PFSK-1 (cell line): ENCODE data around the gene PDE6D.

ENCODE experiments used
- FOXP2 ChIP-seq: optimal IDR thresholded peaks from 2 replicates; pipeline ENCODE3; 2011; ENCODE audit warnings: borderline replicate concordance, control low read depth, inconsistent platforms; ENCODE audit not compliant: insufficient read depth; ENCODE audit errors: extremely low read length, extremely low read depth
- POLR2AphosphoS5 ChIP-seq: IDR thresholded peaks from 2 replicates; pipeline ENCODE4 v1.6.1; 2012; ENCODE audit warnings: low read depth, mild to moderate bottlenecking, control low read depth, low read length, moderate library complexity
- REST ChIP-seq, 2 experiments: IDR thresholded peaks; 2 replicates each; pipeline versions ENCODE4 v1.6.1 to v1.8.0; 2011 to 2012; ENCODE audit warnings: low read depth in 2 of 2, low read length in 2 of 2, control low read depth in 1 of 2, inconsistent platforms in 1 of 2, mild to moderate bottlenecking in 1 of 2, moderate library complexity in 1 of 2; ENCODE audit not compliant: insufficient read depth in 1 of 2
- SIN3A ChIP-seq: IDR thresholded peaks from 2 replicates; pipeline ENCODE4 v1.6.1; 2012; ENCODE audit warnings: mild to moderate bottlenecking, low read length, moderate library complexity, borderline replicate concordance; ENCODE audit not compliant: insufficient read depth
- TAF1 ChIP-seq: IDR thresholded peaks from 2 replicates; pipeline ENCODE4 v1.6.1; 2012; ENCODE audit warnings: low read length, control low read depth, borderline replicate concordance; ENCODE audit not compliant: insufficient read depth

GRCh38 chr2:231743376-231744116 is 37.5 kb downstream of the PDE6D start:
- TF ChIP-seq POLR2AphosphoS5, result no peak
- TF ChIP-seq FOXP2, result no peak
- no peak for TF ChIP-seq SIN3A
- no peak for TF ChIP-seq REST (IDR thresholded peaks at IDR 0.05; ENCODE audit: insufficient read depth in 1 of 2, low read depth in 2 of 2, low read length in 2 of 2)
- no peak for TF ChIP-seq TAF1
